NCI-H2196 treated with DMSO at 0.1 percent for 48 hours (cell line): ENCODE results near the gene RSPO4.

ENCODE experiments used
- DNase-seq: peaks from one replicate; lab custom pipeline; 2025; ENCODE audit not compliant: unreplicated experiment; lab: John Stamatoyannopoulos, UW

RSPO4 gene

DNA sequence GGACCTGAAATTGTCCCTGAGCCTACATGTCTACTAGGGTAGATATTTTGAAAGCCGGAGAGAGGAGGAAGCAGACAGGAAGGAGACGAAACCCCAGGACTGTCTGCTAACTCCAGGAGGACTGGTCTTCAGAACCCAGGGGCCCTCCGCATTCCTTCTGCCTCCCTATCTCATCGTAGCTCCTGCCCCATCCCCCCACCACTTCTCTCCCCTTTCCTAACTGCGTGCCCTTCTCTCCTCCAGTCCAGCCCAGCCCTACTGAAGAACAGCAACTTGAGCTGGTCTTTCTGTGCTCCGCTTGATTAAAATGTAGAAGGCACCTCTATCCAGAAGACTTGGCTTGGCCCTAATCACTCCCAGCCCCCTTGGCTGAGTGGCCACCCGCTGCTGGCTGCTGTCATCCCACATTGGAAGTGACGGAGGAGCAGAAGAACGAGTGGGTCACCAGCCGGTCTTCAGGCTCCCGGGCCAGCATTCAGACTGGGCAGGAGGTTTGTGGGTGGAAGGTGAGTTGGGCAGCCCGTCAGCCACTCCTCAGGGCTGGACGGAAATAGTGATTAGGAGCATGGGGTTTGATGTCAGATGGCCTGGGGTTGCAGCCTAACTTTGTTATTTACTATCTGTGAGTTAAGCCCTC is 57.2 kb downstream of the RSPO4 start:
- no peak for DNase-seq

DNA sequence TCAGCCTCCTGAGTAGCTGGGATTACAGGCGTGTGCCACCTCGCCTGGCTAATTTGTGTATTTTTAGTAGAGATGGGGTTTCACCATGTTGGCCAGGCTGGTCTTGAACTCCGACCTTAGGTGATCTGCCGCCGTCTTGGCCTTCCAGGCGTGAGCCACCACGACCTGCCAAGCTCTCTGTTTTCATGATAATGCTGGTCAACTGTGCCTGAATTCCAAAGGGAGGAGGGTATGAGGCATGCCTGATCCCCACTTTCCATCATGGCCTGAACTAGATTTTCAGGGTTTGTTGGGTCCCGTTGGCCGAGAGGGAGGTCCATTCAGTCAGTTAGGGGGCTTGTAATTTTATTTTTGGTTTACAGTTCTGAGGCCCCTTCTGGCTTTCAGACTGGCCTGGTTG is 58.0 kb downstream of the RSPO4 start:
- no peak for DNase-seq

GRCh38 chr20:942611-943010 is 59.5 kb downstream of the RSPO4 start:
- DNase-seq, result no peak

DNA sequence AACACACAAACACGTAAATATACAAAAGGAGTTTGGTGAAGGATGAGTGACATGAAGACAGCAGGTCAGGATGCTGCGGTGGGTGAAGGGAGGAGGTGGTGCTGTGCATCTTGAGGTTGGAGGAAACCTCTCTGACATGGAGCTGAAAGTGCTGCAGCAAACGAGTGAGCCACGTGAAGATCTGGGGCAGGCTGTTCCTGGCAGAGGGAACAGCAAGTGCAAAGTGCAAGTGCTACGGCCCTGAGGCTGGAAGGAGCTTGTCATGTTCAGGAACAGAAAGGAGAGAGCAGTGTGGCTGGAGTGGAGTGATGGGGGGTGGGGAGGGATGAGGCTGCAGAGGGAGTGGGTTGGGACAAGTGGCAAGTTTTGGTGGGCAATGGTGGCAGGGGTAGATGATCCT is 61.2 kb downstream of the RSPO4 start:
- DNase-seq, result no peak

- DNase-seq, result no peak
Observed at GRCh38 chr20:939606-940005, 62.5 kb downstream of the RSPO4 start.

DNA sequence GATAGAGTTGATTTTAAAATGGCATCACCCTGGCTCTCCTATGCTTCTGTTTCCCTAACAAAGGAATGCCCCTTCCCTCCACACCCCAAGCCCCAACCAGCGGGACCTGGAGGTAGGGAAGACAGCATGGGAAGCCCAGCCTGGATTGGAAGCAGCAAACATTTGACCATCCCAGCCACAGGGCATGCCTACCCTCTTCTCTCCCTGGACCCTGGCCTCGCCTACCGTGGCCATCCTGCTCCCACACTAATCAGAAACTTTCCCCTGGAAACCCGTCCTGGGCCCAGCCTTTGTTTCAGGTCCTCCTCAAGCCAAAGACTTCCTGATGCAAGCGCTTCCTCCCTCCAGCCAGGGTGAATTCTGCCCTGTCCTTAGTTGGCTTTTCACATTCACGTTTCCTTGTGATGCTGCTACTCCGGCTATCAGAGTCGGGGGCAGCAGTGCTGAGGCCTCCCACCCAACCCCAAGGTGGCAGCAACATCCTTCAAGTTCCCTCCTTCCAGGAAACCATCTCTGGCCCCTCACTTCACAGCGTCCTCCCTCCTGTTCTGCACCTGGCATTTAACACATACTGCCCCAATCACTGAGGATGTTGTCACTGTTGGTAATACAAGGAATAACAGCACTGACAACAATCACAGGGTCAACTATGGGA is 67.8 kb downstream of the RSPO4 start:
- no peak for DNase-seq

- DNase-seq, result no peak
Observed at GRCh38 chr20:933029-933428, 69.1 kb downstream of the RSPO4 start.

GRCh38 chr20:931401-931800 is 70.7 kb downstream of the RSPO4 start:
- no peak for DNase-seq

- DNase-seq, result no peak
Observed at GRCh38 chr20:926670-927069, 75.4 kb downstream of the RSPO4 start.

DNA sequence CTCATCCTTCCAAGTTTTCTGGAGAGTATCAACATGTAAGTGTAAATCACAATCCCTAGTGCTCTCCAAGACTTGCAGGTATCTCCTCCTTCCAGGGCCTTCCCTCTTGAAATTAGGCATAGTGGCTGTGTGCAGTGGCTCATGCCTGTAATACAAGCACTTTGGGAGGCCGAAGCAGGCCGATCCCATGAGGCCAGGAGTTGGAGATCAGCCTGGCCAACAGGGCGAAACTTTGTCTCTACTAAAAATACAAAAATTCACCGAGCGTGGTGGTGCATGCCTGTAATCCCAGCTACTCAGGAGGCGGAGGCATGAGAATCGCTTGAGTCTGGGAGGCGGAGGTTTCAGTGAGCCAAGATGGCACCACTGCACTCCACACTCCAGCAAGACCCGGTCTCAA is 76.6 kb downstream of the RSPO4 start:
- no peak for DNase-seq

DNA sequence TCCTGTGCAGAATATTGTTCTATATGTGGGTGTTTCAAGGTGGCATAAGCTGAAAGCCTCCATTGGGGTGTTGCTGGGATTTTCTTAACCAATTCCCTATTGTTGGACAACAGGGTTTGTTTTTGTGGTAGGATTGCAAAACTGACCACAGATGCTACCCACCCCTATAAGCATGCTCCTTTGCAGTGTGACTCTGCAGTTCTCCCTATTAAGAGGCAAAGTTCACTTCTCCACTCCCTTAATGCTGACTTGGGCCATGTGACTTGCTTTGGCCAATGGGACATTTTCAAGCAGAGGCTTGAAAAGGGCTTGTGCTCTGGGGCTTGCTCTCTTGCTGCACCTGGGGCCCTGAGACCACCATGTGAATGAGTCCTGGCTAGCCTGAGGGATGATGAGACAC is 77.5 kb downstream of the RSPO4 start:
- no peak for DNase-seq

- DNase-seq, result no peak
Observed at GRCh38 chr20:922781-923180, 79.3 kb downstream of the RSPO4 start.

DNA sequence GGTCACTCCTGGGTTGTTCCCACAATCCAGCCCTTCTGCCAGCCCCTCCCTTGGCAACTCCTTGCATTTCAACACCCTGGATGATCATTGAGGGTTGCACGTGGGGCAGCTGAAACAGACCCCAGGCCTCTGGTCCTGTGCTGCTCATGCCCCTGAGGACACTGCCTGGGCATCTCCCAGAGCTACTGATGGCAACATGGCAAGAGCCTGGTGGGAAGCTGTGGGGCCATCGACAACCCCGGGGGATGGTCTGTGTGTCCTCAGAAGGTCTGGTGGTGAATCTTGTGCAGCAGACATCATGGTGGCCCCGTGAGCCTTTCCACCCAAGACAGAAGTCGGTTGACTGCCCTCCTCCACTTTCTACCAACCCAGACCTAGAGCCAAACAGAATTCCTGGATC is 81.0 kb downstream of the RSPO4 start:
- DNase-seq, result no peak

DNA sequence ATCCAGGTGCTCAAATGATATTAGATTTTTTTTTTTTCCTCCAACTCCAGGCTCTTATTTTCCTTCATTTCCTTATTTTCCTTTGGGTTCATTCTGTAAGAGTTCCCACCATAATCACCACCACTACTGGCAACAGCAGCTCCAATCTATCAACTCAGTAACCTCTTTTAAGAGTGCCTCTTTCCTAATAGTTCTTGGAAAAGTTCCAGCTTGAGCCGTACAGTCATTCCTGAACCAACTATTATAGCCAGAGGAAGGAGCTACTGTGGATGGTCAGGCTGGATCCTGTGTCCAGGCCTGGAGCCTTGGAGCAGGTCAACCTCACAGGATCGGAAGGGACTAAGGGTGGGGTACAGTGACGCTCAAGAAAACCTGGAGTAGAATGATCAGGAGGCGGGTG is 81.8 kb downstream of the RSPO4 start:
- no peak for DNase-seq

DNA sequence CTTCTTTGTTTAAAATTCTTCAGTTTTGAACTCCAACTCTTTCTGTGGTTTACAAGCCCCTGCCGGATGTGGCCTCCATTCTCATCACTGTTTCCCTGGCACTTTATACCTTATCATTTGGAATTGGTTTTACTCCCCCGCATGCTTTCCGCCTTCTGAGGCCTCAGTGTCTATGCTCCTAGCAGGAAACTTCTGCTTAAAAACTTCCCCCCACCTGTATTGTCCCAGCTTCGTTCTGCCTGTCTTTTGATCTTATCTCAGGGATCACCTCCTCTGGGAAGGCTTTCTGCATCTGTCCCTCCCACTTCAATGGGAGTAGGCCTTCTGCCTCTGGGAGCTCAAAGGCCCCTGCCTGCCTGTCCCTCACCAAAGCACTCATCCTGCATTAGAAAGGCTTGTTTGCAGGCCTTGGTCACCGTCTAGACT is 82.6 kb downstream of the RSPO4 start:
- no peak for DNase-seq

DNA sequence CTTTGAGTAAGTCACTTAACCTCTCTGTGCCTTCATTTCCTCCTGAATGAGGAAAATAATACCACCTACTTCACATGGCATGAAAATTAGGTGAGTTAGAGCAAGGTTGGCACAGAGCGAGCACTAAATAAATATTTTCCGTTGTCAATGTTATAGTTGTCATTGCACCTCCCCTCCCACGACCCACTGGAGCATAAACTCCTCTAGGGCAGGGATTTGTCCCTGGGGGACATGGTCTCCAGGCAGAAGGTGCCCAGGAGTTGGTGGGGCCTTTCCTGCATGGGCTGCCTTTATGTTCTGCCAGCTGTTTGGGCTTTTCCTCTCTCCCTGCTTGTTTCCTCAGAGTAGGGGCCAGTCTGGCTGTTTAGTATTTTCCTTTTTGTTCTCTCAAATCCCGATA is 84.7 kb downstream of the RSPO4 start:
- no peak for DNase-seq

GRCh38 chr20:916825-917224 is 85.3 kb downstream of the RSPO4 start:
- DNase-seq, result no peak

GRCh38 chr20:916125-916799 is 85.8 kb downstream of the RSPO4 start, which contains the start of gene ANGPT4:
ANGPT4 (minus strand) TSS chr20:916334; CDS start chr20:916214, 120 bp downstream.
- DNase-seq, result no peak

GRCh38 chr20:914727-915498 is 87.2 kb downstream of the RSPO4 start:
- no peak for DNase-seq

GRCh38 chr20:913306-913849 is 88.7 kb downstream of the RSPO4 start:
- no peak for DNase-seq

GRCh38 chr20:911882-912600 is 90.1 kb downstream of the RSPO4 start:
- no peak for DNase-seq
